ENCODE measurements around the gene NFATC1.

Gene NFATC1

DNA sequence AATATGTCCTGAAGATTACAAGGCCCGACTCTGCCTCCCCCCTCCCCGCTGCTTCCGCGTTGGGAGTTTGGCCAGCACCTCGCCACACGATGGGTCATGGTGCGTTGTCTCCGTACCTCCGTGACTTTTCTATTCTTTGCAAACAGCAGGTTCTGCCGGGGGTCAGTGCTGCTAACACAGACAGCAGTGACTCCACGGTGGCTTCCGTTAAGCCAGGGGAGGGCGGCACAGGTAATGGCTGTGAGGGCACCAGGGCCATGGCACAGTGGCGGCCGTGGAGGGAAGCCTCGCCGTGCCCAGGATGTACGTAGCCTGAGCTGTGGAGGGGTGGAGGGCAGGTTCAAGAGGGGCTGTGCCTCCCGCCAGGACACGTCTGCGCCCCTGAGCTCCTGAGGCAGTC, 115.5 kb downstream of the NFATC1 start:
- DNase-seq = no peak

DNA sequence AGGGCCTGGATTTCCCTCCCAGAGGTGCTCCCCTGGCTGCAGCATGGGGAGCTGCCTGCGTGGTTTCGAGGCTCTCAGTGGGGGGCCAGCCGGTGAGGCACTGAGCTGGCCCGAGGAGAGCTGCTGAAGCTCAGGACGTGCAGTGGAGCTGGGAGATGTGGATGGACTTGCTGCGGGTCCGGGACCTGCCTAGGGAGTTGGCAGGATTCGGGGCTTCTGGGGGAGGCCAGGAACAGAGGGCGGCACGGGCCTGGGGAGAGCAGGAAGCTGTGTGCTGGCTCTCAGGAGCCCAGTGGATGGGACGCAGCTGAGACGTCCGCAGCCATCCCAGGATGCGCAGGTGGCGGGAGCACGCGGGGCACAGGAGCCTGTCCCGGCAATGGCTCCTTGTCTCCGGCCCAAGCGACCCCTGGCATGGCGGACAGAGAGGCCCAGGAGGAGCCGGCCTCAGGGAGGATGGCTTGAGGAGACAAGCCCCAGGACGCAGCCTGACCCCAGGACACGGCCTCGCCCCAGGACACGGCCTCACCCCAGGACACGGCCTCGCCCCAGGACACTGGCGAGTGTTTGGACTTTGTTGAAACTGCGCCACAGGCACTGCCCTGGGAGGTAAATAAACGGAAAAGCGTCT, 116.1 kb downstream of the NFATC1 start:
- DNase-seq = no peak

DNA sequence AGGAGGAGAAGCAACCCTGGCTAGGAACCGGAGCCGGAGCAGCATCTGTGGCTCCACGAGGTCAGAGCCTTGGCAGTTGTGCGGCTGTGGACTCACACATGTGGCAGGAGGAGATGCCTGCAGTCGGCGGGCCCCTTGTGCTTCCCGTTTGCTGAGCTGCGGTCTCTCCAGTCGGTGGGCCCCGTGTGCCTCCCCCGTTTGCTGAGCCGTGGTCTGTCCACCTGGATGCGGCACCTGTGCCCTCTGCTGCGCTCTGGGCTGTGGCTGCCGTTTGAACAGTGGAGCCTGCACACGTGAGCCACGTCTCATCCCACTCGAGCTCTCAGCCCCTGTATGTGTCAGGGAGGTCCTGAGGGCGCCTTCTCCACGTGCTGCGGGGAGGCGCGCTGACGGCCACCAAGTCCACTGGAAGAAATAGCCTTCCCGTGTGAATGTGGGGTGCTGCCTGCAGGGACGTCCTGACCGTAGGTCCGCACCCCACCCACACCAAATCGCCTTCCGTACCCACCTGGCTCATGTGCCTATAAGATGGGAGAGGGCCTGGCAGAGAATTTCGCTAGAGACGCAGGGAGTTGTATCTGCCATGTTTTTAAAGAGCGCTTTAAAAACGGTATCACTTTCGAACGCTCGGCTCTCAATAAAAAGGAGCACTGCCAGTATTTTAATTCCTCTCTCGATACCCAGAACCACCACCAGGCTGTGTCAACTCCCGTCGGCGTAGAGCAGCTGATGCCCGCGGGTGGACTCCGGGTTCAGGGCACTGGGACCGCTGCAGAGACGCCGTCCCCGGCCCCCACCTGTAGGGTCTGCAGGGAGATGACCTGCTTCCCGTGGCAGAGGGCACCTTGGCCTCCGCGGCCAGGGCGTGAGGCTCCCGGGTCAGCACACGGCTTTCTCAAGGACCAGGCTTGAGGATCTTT, 117.0 kb downstream of the NFATC1 start:
- DNase-seq = no peak

DNA sequence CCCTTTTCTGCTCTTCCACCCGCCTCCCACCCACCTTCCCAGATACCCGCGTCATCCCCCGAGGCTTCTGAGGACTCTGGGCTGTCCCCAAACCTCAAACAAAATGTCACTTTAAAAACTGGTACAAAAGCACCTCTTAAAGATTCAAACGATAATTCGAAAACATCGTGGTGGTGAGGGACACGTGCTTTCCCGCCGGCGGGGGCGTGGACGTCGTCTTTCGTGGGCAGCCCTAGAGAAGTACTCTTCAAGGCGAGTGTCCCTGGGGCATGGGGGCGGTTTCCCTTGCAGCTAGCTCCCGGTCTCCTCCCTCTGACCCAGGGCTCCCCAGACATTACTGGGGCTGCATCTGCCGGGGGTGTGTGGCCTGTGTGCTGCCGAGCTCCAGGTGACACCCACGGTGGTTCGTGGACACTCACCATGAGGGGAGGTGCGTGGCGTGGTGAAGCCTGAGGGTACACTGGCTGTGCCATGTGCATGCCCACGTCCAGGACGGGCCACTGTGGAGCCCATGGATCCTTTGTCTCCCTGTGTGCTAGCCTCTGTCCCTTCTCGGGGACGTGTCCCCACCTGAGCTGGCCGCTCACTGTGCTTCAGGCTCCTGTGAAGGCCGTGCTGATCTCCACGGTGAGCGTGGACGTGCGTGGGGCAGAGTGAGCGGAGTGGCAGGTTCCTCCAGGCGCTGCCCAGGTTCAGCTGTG, 117.8 kb downstream of the NFATC1 start:
- no peak for DNase-seq

DNA sequence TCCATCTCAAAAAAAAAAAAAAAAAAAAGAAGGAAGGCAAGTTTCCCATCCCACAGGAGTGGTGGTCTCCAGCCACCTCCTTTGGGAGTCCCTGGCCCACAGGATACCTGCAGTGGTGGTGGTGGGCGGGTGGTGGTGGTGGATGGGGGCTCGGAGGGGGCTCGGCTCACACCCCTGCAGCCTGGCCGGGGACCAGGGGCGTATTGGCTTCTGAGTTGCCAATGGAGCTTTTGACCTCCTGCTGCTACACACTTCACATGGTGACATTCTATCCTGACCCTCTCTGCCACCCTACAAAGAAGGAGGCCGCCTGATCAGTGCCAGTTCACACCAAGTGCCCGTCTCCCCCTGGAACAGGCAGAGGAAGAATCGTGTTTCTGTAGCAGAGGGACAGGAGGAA, 119.6 kb downstream of the NFATC1 start:
- no peak for DNase-seq

DNA sequence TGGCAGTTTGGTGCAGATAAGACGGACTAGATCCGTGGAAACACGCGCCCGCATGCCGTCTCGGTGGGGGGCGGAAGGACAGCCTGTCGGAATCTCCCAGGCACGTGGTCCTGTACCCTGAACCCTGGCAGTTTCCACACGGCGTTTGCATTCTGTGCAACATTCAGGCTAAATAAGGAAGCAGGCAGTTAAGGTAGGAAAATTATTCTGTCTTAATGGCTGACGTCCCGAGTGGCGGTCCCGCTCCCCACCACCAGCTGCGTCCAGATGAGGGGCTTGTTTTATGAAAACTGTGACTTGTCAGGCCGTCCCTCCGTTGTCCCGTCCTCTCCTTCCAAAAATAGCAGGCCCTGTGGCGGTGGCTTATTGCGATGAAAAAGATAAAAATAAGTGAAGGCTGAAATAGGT, 120.2 kb downstream of the NFATC1 start:
- no peak for DNase-seq

DNA sequence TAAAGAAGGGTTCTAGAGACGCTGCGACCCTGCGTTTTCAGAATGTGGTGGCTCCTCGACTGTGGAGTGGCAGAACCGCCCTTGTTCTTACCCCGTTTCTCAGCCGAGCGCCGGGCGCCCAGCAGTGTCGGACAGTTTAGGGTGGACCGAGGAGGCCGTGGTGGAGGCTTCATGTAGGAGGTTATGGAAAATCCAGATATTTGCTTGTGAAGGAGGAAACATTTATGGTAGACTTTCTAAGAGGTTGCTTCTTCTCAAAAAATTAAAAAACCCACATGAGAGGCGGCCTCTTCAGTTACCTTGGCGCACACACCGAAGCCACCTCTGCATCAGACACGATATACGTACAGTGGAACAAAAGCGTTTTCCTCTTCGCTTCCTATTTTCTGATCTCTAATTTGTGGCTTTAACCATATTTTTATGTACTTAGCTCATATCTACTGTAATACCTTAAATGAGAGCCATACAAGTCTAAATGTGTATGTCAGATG, 120.8 kb downstream of the NFATC1 start:
- no peak for DNase-seq

DNA sequence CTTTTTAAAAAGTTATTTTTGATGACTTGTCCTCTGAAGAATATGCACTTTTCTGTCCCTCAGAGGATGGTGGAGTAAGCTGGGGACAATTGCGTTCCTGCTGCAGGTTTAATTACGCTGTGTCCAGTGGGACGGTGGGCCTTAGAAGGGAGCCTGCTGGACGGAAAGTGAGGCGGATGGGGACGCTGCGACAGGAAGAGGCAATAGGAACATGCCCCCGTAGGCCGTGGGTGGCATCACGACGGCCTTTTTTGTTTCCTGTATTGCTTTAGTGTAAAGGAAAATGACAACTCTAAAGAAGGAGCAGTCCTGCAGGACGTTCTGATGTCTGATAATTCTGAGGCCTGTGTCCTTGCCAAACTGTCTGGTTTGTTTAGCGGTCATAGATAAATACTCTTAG, 121.6 kb downstream of the NFATC1 start:
- DNase-seq = no peak

DNA sequence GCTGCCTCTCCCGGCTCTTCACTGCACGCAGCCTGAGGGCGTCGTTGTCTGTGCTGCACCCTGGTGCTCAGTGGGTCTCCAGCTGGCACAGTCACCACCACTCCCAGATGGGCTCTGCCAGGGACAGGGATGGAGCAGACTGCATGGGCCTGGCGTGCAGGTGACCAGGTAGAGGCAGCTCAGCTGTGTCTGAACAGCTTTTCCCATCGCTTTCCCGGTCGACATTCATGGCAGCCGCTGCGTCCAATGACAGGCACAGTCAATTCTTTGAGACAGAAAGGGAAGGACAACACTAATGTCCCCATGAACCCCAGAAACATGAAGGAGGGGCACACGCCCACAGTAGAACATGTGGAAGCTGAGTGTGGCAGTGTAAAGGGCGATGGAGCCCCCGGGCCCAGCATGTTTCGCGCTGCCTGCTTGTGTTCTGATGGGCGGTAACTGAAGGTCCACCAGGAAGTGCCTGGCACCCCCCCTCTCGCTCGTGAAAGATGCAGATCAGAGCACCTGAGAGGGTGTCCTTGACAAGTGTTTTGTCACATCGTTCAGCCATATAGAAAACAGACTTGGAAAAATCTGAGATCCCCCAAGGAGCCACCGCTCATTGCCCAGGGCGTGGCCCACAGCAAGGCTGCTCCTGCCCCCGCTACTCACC, 122.4 kb downstream of the NFATC1 start:
- DNase-seq = no peak

DNA sequence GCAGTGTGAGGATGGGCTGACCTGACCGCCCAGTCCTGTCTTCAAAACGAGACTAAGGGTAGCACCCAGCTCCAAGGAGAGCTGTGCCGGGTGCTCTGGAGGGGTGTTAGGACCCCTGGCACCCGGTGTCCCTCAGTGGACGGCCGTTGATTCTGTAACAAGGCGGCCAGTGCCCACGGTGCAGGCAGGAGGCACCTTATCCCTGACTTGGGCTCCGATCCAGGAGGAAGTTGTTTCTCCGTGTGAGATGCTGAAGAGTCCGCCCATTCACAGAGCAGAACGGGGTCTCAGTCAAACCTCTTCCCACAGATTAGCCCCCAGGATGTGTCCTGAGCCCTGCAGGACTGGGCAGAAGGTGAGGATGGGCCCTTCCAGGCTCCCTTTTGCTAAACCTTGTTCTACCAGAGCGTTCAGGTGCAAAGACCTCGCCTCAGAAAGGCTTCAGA, 123.0 kb downstream of the NFATC1 start:
- no peak for DNase-seq

DNA sequence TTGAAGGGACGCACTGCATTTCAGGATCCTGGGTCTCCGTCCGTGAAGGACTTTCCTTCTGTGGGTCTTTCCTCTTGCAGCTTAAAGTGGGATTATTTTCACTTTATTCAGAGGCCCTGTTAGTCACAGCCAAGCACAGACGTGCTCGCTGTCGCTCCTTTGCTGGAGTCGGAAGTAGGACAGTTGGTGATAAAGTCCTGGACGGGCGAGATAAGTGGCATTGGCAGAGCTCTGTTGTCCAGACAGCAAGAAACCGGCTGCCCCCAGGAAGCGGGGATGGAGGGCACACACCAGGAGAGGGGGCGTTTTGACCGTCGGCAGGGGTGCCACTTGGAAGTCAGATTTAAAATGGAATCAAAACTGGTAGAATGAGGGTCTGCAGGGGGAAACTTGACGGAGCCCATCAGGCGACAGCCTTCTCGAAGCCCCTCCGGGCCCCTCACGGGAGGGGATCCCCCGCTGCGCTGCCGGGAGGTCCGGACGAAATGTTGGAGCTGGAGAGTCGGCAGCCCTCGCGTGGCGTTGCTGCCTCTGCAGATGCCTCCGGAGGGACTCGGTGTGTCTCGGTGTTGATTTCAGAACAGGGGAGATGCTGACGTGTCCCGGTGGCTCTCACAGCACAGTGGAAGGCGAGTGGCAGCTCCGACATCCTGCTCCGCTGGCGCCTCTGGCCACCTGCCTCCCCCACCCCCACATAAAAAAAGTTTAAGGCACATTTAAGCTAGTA, 124.2 kb downstream of the NFATC1 start:
- DNase-seq = no peak

DNA sequence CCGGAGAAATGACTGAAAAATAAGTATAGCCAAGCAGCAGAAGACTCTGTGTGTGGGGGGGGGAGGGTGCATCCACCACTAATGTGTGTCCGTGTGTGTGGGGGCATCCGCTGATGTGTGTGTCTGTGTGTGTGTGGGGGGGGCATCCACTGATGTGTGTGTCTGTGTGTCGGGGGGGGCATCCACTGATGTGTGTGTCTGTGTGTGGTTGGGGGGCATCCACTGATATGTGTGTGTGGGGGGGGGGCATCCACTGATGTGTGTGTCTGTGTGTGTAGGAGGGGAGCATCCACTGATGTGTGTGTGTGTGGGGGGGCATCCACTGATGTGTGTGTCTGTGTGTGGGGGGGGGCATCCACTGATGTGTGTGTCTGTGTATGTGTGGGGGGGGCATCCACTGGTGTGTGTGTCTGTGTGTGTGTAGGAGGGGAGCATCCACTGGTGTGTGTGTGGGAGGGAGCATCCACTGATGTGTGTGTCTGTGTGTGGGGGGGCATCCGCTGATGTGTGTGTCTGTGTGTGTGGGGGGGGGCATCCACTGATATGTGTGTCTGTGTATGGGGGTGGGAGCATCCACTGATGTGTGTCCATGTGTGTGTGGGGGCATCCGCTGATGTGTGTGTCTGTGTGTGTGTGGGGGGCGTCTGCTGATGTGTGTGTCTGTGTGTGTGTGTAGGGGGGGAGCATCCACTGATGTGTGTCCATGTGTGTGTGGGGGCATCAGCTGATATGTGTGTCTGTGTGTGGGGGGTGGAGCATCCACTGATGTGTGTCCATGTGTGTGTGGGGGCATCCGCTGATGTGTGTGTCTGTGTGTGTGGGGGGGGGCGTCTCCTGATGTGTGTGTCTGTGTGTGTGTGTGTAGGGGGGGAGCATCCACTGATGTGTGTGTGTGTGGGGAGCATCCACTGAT, 125.0 kb downstream of the NFATC1 start:
- no peak for DNase-seq

DNA sequence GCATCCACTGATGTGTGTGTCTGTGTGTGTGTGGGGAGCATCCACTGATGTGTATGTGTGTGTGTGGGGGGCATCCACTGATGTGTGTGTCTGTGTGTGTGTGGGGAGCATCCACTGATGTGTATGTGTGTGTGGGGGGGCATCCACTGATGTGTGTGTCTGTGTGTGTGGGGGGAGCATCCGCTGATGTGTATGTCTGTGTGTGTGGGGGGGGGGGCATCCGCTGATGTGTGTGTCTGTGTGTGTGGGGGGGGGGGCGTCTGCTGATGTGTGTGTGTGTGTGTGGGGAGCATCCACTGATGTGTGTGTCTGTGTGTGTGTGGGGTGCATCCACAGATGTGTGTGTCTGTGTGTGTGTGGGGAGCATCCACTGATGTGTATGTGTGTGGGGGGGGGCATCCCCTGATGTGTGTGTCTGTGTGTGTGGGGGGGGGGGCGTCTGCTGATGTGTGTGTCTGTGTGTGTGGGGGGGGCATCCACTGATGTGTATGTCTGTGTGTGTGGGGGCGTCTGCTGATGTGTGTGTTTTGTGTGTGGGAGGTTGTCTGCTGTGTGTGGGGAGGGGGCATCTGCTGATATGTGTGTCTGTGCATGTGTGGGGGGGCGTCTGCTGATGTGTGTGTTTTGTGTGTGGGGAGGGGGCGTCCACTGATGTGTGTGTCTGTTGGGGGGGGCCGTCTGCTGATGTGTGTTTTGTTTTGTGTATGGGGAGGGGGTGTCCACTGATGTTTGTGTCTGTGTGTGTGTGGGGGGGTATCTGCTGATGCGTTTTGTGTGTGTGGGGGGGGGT, 125.9 kb downstream of the NFATC1 start:
- no peak for DNase-seq

DNA sequence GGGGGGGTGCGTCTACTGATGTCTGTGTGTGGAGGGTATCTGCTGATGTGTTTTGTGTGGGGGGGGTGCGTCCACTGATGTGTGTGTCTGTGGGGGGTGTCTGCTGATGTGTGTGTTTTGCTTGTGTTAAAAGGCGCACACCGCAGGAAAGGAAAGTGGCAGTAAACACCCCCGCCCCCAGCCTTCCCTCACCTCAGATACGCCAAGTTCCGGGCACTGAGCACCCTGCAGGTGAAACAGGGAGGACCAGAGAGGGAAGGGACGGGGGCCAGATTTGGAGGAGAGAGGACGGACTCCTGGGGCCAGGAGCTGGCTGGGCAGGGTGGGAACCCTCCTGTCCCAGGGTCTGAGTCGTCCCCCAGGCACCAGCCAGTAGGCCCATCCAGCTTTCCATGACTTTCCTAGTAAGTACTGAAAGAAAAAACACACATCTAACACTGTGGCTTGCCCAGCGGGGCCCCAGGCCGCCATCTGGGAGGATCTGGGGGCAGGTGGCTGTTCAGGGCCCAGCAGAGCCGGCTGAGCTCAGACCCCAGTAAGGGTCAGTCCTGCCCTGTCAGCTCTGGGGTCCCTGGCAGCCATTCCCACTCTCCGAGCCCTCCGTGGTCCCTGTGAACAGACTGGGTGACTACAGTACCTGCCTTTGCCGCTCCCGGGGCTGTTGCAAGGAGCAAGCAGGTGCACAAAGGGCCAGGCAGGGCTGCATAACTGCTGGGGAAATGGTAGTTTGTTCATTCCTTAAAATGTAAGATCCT, 126.9 kb downstream of the NFATC1 start:
- no peak for DNase-seq

DNA sequence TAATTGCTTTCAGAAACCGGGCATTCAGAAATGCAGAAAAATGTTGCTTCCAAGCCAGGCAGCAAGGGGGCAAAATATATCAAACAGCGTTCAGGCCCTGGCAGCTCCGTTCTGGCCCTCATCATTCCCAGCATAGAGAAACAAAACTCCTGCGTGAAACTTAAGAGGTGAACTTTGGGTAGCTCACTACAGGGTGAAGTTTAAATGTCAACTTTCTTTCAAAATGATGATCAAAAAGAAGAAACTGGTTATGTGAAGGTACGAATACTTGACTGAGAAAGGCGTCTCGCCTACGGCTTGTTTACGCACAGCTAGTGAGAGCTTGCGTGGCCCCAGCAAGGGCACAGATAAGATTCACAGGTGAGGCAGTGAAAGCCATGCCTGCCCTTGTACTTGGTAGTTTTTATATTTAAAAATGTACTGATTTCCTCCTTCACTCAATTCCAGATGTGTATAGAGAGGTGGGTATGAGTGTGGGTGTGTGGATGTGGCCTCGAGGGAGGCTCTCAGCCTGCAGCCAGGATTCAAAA, 127.5 kb downstream of the NFATC1 start:
- no peak for DNase-seq

DNA sequence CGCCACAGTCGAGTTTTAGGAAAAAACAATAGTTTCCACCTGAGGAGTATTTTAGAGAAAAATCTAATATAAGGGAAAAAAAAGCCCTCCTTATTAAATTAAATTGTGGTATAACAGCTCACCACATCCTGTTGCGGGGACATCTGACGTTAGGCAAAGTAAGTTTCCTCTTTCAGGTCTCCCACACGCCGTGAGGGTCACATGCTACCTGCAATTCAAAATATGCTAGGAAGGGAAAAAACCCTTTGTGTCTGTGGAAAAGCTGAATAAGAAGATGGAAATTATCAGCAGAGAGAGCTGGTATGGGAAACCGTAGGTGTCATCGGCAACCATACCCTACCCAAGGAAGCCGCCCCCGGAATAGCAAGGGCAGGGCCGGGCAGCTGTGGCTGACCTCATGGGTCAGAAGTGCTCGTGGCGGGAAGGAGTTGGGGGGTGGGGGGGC, 128.0 kb downstream of the NFATC1 start:
- DNase-seq = no peak

DNA sequence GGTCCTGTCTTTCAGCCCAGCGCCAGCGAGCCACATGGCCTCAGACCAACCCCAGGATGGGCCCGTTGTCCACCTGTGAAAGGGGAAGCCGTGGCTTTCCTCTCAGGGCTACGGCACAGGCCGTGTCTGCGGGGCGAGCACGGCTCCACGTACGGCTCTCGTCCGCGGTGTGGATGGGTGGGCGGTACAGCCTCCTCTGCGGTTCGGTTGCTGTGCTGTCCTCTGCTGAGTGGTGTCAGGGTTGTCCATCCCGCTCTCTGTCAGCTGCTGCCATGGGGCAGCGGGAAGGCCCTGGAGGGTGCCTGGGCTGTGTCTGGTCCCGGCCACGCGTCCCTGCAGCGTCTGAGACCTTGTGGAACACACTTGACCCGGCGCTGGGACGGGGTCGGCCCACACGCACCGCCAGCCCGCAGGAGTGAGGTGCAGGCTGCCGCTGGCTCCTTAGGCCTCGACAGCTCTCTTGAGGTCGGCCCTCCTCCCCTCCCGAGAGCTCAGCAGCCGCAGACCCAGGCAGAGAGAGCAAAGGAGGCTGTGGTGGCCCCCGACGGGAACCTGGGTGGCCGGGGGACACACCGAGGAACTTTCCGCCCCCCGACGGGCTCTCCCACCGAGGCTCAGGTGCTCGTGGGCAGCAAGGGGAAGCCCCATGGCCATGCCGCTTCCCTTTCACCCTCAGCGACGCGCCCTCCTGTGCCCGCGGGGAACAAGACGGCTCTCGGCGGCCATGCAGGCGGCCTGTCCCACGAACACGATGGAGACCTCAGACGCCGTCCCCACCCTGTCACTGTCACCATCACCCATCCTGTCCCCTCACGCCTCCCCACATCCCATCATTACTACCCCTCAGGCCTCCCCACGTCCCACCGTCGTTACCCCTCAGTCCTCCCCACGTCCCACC, 128.7 kb downstream of the NFATC1 start:
- DNase-seq = no peak
